Dendritic cell treated with granulocyte-macrophage colony-stimulating factor and Interleukin-4, amounts not matched to agents 40 ng/mL and 50 ng/mL, for 4 days (primary cell): Measurements from ENCODE around the gene LIPK.
A peak's percentile ranks its signal among the peaks of the same experiment; 100 is the strongest.

ENCODE experiments used
- H3K27ac Mint-ChIP-seq: one replicate; pipeline ENCODE4 v1.8.0; 2022; ENCODE audit warnings: mild to moderate bottlenecking, mixed read lengths
- H3K27me3 Mint-ChIP-seq: one replicate; pipeline ENCODE4 v1.8.0; 2022; ENCODE audit warnings: mild to moderate bottlenecking, mixed read lengths
- H3K36me3 Mint-ChIP-seq: one replicate; pipeline ENCODE4 v1.8.0; 2022; ENCODE audit warnings: low read depth, mixed read lengths
- H3K4me1 Mint-ChIP-seq: one replicate; pipeline ENCODE4 v1.8.0; 2022; ENCODE audit warnings: low read depth, mixed read lengths
- H3K4me3 Mint-ChIP-seq: one replicate; pipeline ENCODE4 v1.8.0; 2022; ENCODE audit warnings: mild to moderate bottlenecking, moderate library complexity, mixed read lengths
- H3K9me3 Mint-ChIP-seq: one replicate; pipeline ENCODE4 v1.8.0; 2022; ENCODE audit warnings: mixed read lengths
- intact Hi-C: fragments of 100-400 bp; cut with micrococcal nuclease; formaldehyde crosslinking; loops from one replicate; pipeline ENCODE4 v1.15.0; 2022

The LIPK gene

GRCh38 chr10:88783724-88784123 lies 77.7 kb downstream of the LIPK start:
- intact Hi-C loops = no loop called here
- no peak overlapping the region for H3K27ac Mint-ChIP-seq

GRCh38 chr10:88786032-88786770 lies 80.2 kb downstream of the LIPK start:
- Mint-ChIP-seq H3K4me3 (no peak overlapping the region), H3K27ac (no peak overlapping the region), H3K27me3 (peaks cover 7% of the 10 kb centered on the region), H3K4me1 (no peaks in the 10 kb centered on the region), H3K36me3 (no peaks in the 10 kb centered on the region), H3K9me3 (no peaks in the 10 kb centered on the region)
- intact Hi-C loops = no loop called here

More at GRCh38 chr10:88783724-88784123, 77.7 kb downstream of the LIPK start:
- Mint-ChIP-seq H3K4me1 (no peaks in the 10 kb centered on the region), H3K27me3 (peaks cover 4% of the 10 kb centered on the region), H3K9me3 (no peaks in the 10 kb centered on the region), H3K36me3 (no peaks in the 10 kb centered on the region), H3K4me3 (no peak overlapping the region)

GRCh38 chr10:88787463-88787862 lies 81.4 kb downstream of the LIPK start:
- H3K27me3 Mint-ChIP-seq = peaks cover 7% of the 10 kb centered on the region
- no peaks in the 10 kb centered on the region for H3K36me3 Mint-ChIP-seq
- H3K4me1 Mint-ChIP-seq = peaks cover 8% of the 10 kb centered on the region
- H3K27ac Mint-ChIP-seq = no peak overlapping the region
- intact Hi-C loops = no loop called here
- H3K4me3 Mint-ChIP-seq = no peak overlapping the region
- H3K9me3 Mint-ChIP-seq = no peaks in the 10 kb centered on the region

DNA sequence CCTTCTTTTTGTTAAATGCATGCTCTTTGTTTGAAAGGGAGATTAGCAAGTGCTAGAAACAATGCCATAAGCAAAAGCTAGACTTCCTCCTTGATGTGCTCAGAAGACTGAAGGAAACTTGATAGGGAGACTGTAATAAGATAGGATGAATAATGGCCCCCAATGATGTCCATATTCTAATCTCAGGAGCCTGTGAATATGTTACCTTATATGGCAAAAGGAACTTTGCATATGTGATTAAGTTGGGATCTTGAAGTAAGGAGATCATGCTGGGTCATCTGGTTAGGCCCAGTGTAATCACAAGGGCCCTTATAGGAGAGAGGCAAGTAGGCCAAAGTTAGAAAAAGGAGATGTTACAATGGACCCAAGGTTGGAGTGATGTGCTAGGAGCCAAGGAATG lies 82.9 kb downstream of the LIPK start:
- Mint-ChIP-seq H3K4me1 (peaks cover 14% of the 10 kb centered on the region), H3K9me3 (no peaks in the 10 kb centered on the region), H3K27me3 (peaks cover 7% of the 10 kb centered on the region), H3K36me3 (no peaks in the 10 kb centered on the region), H3K27ac (no peak overlapping the region), H3K4me3 (no peak overlapping the region)
- intact Hi-C loops = no loop called here

GRCh38 chr10:88791924-88792323 lies 85.9 kb downstream of the LIPK start:
- Mint-ChIP-seq H3K4me1 (peaks cover 14% of the 10 kb centered on the region), H3K4me3 (no peak overlapping the region), H3K27ac (no peak overlapping the region), H3K36me3 (no peaks in the 10 kb centered on the region), H3K27me3 (peaks cover 21% of the 10 kb centered on the region), H3K9me3 (no peaks in the 10 kb centered on the region)
- intact Hi-C loops = no loop called here

- H3K27ac Mint-ChIP-seq = peak overlapping the region; percentile 17
- no peaks in the 10 kb centered on the region for H3K9me3 Mint-ChIP-seq
- H3K36me3 Mint-ChIP-seq = no peaks in the 10 kb centered on the region
- peak overlapping the region; percentile 45 for H3K4me3 Mint-ChIP-seq
- peaks cover 14% of the 10 kb centered on the region for H3K4me1 Mint-ChIP-seq
- peaks cover 22% of the 10 kb centered on the region for H3K27me3 Mint-ChIP-seq
- intact Hi-C loops = no loop called here
Measured at GRCh38 chr10:88792661-88793060, 86.6 kb downstream of the LIPK start.

DNA sequence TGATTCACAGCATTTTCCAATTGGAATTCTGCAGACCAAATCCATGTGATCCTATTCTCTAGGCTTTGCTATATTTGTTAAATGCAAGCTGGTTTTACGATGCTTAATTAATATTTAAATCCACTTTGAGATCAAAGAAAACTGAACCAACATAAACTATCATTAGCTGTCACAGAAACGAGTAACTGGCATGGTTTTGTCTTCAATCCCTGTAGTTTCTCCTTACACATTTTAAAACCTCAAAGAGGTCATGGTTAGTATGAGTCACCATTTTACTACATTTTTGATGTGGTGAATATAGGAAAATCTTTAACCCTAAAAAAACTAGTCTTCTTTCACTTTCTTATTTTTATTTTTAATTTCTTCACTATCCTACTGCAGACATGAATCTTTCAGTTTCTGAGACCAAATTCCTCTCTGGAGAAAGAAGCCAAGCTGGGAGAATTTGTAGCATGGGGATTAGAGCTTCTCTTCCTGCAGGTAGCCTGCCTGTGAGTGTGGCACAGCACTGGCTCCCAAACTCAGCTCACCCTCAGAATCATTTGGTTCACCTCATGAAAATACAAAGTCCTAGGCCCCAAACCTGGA lies 87.8 kb downstream of the LIPK start:
- peaks cover 25% of the 10 kb centered on the region for H3K27me3 Mint-ChIP-seq
- H3K36me3 Mint-ChIP-seq = no peaks in the 10 kb centered on the region
- H3K27ac Mint-ChIP-seq = no peak overlapping the region
- H3K4me3 Mint-ChIP-seq = no peak overlapping the region
- H3K9me3 Mint-ChIP-seq = no peaks in the 10 kb centered on the region
- intact Hi-C loops = no loop called here
- H3K4me1 Mint-ChIP-seq = peaks cover 14% of the 10 kb centered on the region

DNA sequence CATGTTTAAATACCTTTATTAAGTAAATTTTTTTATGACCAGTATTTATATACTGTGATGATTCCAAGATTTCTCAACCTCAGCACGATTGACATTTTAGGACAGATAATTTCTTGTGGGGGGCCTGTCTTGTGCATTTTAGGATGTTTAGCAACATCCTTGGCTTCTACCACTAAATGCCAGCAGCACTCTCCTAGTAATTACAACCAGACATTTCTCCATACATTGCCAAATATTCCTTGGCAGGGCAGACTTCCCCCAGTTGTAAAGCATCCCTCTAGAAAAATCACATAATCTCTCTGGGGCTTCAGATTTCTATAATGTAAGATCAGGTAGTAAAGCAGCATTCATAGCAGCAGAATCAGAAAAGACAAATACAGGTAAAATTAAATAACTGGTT lies 88.7 kb downstream of the LIPK start:
- H3K27ac Mint-ChIP-seq = no peak overlapping the region
- intact Hi-C loops = no loop called here
- H3K27me3 Mint-ChIP-seq = peaks cover 25% of the 10 kb centered on the region
- H3K9me3 Mint-ChIP-seq = no peaks in the 10 kb centered on the region
- peaks cover 14% of the 10 kb centered on the region for H3K4me1 Mint-ChIP-seq
- H3K4me3 Mint-ChIP-seq = no peak overlapping the region
- no peaks in the 10 kb centered on the region for H3K36me3 Mint-ChIP-seq

DNA sequence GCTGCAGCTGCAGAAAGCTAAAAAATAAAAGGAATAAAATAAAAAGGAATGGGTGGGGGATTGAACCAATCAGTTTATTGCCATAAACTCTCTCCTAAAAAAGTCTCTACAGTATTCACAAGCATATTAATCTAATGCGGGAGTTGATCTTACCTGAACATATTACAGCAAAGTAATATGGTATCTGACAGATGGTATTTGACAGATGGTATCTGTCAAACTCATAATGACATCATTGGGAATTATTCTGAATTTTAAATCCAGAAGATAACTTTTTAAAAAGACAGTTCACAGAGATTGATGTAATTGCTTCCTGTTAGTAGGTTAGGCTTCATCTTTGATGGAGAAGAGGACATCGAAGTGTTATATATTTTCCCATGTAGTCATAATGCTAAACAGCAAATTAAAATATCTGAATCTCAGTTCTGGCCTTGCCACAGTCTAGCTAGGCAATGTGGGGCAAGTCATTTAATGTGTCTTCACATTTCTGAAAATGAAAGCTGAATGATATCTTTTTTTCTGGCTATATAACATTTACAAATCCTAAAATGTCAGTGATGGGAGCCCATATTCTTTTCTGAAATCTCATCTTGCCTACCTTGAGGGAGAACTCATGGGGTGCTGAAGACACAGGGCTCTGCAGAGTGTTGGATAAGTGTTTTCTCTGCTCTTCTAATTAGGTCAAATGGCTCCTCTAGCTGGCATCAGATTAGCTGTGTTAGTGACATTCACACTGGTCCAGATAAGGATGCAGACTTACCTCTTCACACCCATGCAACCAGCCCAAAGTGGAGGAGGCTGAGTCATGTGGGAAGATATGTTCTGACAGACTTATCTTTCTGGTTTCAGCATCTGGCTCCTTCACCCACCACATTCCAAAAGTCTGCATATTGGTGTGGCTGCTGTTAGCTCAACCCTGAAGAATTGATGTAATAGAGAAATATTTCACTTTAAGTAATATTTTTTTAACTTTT lies 94.4 kb downstream of the LIPK start:
- peaks cover 22% of the 10 kb centered on the region for H3K27me3 Mint-ChIP-seq
- no peaks in the 10 kb centered on the region for H3K36me3 Mint-ChIP-seq
- H3K4me3 Mint-ChIP-seq = no peak overlapping the region
- no peak overlapping the region for H3K27ac Mint-ChIP-seq
- H3K4me1 Mint-ChIP-seq = no peaks in the 10 kb centered on the region
- intact Hi-C loops = no loop called here
- no peaks in the 10 kb centered on the region for H3K9me3 Mint-ChIP-seq
